Left renal pelvis (tissue), 4 donors: ENCODE data around the gene SLC29A1. TPM values are rescaled to one million over a fixed set of nuclear protein-coding genes. Genes with fewer than 3 reads are reported as not detected.
"Not testable (repeated sequence)": the region's sequence is repeated elsewhere in the genome, so short reads cannot be mapped to it uniquely, and the experiment has no call there.

Source experiments
- DNase-seq, 4 donors: peaks; one replicate each; pipeline ENCODE4 v3.0.0-alpha.2; 2013; ENCODE audit warnings: low read depth in 4 of 4, low spot score in 3 of 4
- polyA plus RNA-seq, 4 donors: library from polyadenylated mRNA; unstranded; fragments of 120-200 nt; gene quantifications; one replicate each; pipeline ENCODE4 v1.2.1, GENCODE V29; 2013; ENCODE audit not compliant: insufficient read length in 4 of 4

The SLC29A1 gene
- polyA plus RNA-seq, 4 donors, result 29.9 to 38.7 (median 34.6) TPM

GRCh38 chr6:44193307-44193910 lies 30.0 kb upstream of the SLC29A1 start:
- no peak for DNase-seq

- DNase-seq, result no peak
Observed at GRCh38 chr6:44194326-44194725, 29.1 kb upstream of the SLC29A1 start.

GRCh38 chr6:44196351-44196750 lies 27.0 kb upstream of the SLC29A1 start:
- DNase-seq, result not testable (repeated sequence)

- no peak for DNase-seq
Observed at GRCh38 chr6:44198684-44199083, 24.7 kb upstream of the SLC29A1 start.

GRCh38 chr6:44199883-44200282 lies 23.5 kb upstream of the SLC29A1 start:
- no peak for DNase-seq

- no peak for DNase-seq
Observed at GRCh38 chr6:44201200-44201599, 22.2 kb upstream of the SLC29A1 start.

GRCh38 chr6:44201638-44202303 lies 21.6 kb upstream of the SLC29A1 start:
- no peak for DNase-seq

GRCh38 chr6:44202332-44202971 lies 20.9 kb upstream of the SLC29A1 start:
- DNase-seq, result no peak

- no peak for DNase-seq
Observed at GRCh38 chr6:44202972-44203750, 20.2 kb upstream of the SLC29A1 start.

GRCh38 chr6:44203955-44204354 lies 19.4 kb upstream of the SLC29A1 start:
- DNase-seq, result no peak

- DNase-seq, result no peak
Observed at GRCh38 chr6:44207966-44208365, 15.4 kb upstream of the SLC29A1 start.

- DNase-seq, result no peak
Observed at GRCh38 chr6:44211284-44211683, 12.1 kb upstream of the SLC29A1 start.

GRCh38 chr6:44214307-44214706 lies 9.1 kb upstream of the SLC29A1 start:
- DNase-seq, result no peak

GRCh38 chr6:44216677-44217331 lies 6.6 kb upstream of the SLC29A1 start, which contains the start of gene MYMX:
TSS of gene MYMX (plus strand) at chr6:44216926. CDS start at chr6:44217472, 546 bp downstream.
- DNase-seq, result no peak

- DNase-seq, result no peak
Observed at GRCh38 chr6:44217332-44218143, 5.9 kb upstream of the SLC29A1 start.

- DNase-seq, result peak in 1 of 4 donors; percentile 81
Observed at GRCh38 chr6:44219053-44219814, 4.2 kb upstream of the SLC29A1 start.

- no peak for DNase-seq
Observed at GRCh38 chr6:44219815-44220784, 3.3 kb upstream of the SLC29A1 start.

GRCh38 chr6:44220913-44221290 lies 2.5 kb upstream of the SLC29A1 start:
- DNase-seq, result no peak
